ENCODE data around the gene EFNB3. TPM values are rescaled to one million over a fixed set of nuclear protein-coding genes. Genes with fewer than 3 reads are reported as not detected.
A peak's percentile ranks its signal among the peaks of the same experiment; 100 is the strongest.

The EFNB3 gene, protein sequence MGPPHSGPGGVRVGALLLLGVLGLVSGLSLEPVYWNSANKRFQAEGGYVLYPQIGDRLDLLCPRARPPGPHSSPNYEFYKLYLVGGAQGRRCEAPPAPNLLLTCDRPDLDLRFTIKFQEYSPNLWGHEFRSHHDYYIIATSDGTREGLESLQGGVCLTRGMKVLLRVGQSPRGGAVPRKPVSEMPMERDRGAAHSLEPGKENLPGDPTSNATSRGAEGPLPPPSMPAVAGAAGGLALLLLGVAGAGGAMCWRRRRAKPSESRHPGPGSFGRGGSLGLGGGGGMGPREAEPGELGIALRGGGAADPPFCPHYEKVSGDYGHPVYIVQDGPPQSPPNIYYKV
- 7.4 TPM for polyA plus RNA-seq
- long read RNA-seq, donor 1, partial matches to known transcripts = 0 of 1 reads
- long read RNA-seq, donor 1, other reads (novel, unspliced or antisense) = 0 of 1 reads
- long read RNA-seq, donor 2, partial matches to known transcripts = 0 of 1 reads
- long read RNA-seq, donor 2, other reads (novel, unspliced or antisense) = 0 of 1 reads
- long read RNA-seq, donor 3 = 0 reads
- long read RNA-seq, donor 4 = 0 reads
- long read RNA-seq, donor 5, partial matches to known transcripts = 0 of 1 reads
- long read RNA-seq, donor 5, other reads (novel, unspliced or antisense) = 0 of 1 reads
- long read RNA-seq, donor 6, partial matches to known transcripts = 0 of 1 reads
- long read RNA-seq, donor 6, other reads (novel, unspliced or antisense) = 0 of 1 reads
- long read RNA-seq, donor 7 = 0 reads
- long read RNA-seq, donor 8, partial matches to known transcripts = 0 of 2 reads
- long read RNA-seq, donor 8, other reads (novel, unspliced or antisense) = 0 of 2 reads
- long read RNA-seq, donor 9, partial matches to known transcripts = 0 of 1 reads
- long read RNA-seq, donor 9, other reads (novel, unspliced or antisense) = 0 of 1 reads
- long read RNA-seq, donor 10, partial matches to known transcripts = 0 of 1 reads
- long read RNA-seq, donor 10, other reads (novel, unspliced or antisense) = 0 of 1 reads
- long read RNA-seq, donor 11, partial matches to known transcripts = 0 of 1 reads
- long read RNA-seq, donor 11, other reads (novel, unspliced or antisense) = 0 of 1 reads

DNA sequence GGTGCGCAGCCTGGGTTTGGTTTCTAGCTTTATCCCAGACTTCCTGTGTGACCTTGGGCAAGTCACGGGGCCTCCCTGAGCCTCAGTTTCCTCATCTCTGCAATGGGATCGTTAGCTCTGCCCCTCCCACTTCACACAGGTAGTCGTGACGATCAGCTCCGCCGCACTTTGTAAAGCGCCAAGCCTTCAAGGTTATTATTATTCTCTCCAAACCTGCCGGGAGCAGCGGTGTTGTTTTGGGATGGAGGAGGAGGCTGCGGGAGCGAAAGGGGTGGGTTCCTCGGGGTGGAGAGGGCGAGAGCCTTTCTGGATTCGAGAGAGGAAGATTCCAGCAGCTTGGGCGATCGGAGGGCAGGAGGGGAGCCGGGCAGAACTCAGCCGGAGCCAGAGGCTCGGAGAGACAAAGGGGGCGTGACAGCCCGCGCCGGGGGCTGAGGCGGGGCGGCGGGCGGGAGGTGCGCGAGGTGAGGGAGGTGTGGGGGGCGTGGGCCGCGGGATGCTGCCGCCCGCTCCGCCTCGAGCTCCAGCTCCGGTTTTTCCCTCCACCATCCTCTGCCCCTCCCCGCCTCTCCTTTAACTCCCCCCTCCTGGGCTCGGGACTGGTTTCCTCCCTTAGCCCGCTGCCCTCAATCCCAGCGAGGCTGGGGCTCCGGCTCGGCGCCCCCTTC is at the start of gene EFNB3:
Gene EFNB3, plus strand, starts transcription at position 602 of the 668 bp plus-strand sequence. CDS start 397 bp downstream, outside the sequence.
- H3K4me1 ChIP-seq (ENCODE audit: control insufficient read depth, insufficient read depth, low read length) = peaks cover 11% of the 10 kb centered on the region
- peak in 1 of 2 donors; percentile 41 for DNase-seq
- H3K27me3 ChIP-seq (ENCODE audit: control insufficient read depth, insufficient read depth, low read length) = peaks cover 51% of the 10 kb centered on the region
- H3K4me3 ChIP-seq (ENCODE audit: low read length) = peak within 1 kb of the TSS; percentile 39
- peaks cover 18% of the 10 kb centered on the region for H3K36me3 ChIP-seq (ENCODE audit: control insufficient read depth, insufficient read depth, low read length)
- WGBS (ENCODE audit: insufficient coverage, low lambda C conversion rate) = no CpG with 5 or more reads among the region's 45 CpGs
- H3K9me3 ChIP-seq (ENCODE audit: control insufficient read depth, low read depth, low read length) = no peaks in the 10 kb centered on the region
- no peak within 1 kb of the TSS for H3K27ac ChIP-seq (ENCODE audit: low read length)

DNA sequence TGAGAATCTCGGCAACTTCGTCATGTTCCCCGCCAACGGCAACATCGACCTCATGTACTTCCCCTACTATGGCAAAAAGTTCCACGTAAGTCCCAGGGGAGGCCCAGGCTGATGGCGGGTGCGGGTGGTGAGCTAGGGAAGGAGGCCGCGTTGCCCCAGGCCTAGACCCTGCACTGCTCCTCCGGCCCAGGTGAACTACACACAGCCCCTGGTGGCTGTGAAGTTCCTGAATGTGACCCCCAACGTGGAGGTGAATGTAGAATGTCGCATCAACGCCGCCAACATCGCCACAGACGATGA is 49.5 kb upstream of the EFNB3 start:
- no peak overlapping the region for H3K4me3 ChIP-seq (ENCODE audit: low read length)
- no CpG with 5 or more reads among the region's 17 CpGs for WGBS (ENCODE audit: insufficient coverage, low lambda C conversion rate)
- H3K27ac ChIP-seq (ENCODE audit: low read length) = no peak overlapping the region
- peaks cover 2% of the 10 kb centered on the region for H3K36me3 ChIP-seq (ENCODE audit: control insufficient read depth, insufficient read depth, low read length)
- H3K9me3 ChIP-seq (ENCODE audit: control insufficient read depth, low read depth, low read length) = peaks cover 6% of the 10 kb centered on the region
- H3K4me1 ChIP-seq (ENCODE audit: control insufficient read depth, insufficient read depth, low read length) = peaks cover 2% of the 10 kb centered on the region
- H3K27me3 ChIP-seq (ENCODE audit: control insufficient read depth, insufficient read depth, low read length) = peaks cover 36% of the 10 kb centered on the region
- DNase-seq = no peak

DNA sequence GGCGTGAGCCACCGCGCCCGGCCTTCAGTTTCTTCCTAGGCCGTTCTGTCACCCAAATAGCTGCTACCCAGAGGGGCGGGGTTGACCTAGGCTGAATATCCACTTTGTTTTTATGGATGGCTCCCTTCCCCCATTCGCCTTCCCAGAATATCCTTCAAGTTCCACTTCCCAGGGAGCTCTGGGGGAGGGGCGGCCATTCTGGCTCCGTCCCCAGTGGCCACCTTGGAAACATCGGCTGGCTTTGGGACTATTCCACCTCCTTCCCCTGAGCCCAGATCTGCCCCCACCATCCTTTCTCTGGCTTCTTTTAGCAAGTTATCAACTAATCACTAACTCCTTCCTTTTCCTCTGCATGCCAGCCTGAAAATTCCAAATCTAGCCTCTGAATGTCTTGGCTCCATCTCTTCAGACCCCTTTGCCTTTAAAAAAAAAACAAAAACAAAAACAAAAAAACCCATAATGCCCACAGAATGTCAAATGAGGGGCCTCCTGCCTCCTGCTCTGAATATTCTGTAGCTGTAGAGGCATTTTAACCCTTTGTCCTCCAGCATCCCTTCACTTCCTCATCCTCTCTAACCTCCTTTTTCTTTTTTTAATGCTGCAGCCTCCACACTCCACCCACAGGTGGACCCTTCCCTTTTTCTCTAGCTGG is 47.9 kb upstream of the EFNB3 start:
- no peak overlapping the region for H3K4me3 ChIP-seq (ENCODE audit: low read length)
- peaks cover 2% of the 10 kb centered on the region for H3K36me3 ChIP-seq (ENCODE audit: control insufficient read depth, insufficient read depth, low read length)
- H3K9me3 ChIP-seq (ENCODE audit: control insufficient read depth, low read depth, low read length) = no peaks in the 10 kb centered on the region
- no CpG with 5 or more reads among the region's 10 CpGs for WGBS (ENCODE audit: insufficient coverage, low lambda C conversion rate)
- H3K4me1 ChIP-seq (ENCODE audit: control insufficient read depth, insufficient read depth, low read length) = peaks cover under 1% of the 10 kb centered on the region
- DNase-seq = no peak
- peaks cover 21% of the 10 kb centered on the region for H3K27me3 ChIP-seq (ENCODE audit: control insufficient read depth, insufficient read depth, low read length)
- no peak overlapping the region for H3K27ac ChIP-seq (ENCODE audit: low read length)

DNA sequence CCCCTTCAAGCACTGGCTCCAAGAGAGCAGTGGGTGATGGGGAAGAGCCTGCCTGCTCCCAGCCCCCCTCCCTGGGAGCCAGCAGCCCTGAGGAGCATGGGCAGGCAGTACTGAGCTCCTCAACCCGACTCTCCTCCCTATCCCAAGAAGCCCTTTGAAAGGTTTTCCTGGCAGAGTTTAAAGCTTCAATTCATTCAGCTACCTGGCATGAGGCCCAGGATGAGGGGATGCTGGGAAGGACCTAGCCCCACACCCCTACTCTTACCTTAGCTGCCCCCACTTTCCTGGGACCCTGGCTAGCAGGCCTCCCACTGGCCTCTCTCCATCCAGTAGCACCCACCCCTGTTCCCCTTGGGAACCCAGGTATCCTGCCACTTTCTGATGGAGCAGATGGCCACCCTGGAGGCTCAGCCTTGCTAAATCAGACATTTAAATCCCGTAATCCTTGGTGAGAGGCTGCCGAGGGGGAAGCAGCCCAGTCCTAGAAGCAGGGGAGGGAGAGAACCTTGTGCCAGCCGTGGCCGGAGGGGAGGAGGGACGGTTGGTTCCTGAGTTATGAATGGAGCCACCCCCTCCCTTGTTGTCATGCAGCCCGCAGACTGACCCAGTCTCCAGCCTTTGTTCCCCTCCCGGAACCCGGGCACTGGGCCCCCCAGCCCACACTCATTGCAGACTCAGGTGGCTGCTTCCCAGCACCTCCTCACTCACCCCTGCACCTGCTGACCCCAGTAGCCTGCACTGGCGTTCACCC is 37.2 kb upstream of the EFNB3 start:
- H3K4me3 ChIP-seq (ENCODE audit: low read length) = no peak overlapping the region
- H3K27me3 ChIP-seq (ENCODE audit: control insufficient read depth, insufficient read depth, low read length) = no peaks in the 10 kb centered on the region
- H3K27ac ChIP-seq (ENCODE audit: low read length) = no peak overlapping the region
- H3K4me1 ChIP-seq (ENCODE audit: control insufficient read depth, insufficient read depth, low read length) = no peaks in the 10 kb centered on the region
- no CpG with 5 or more reads among the region's 10 CpGs for WGBS (ENCODE audit: insufficient coverage, low lambda C conversion rate)
- no peaks in the 10 kb centered on the region for H3K9me3 ChIP-seq (ENCODE audit: control insufficient read depth, low read depth, low read length)
- H3K36me3 ChIP-seq (ENCODE audit: control insufficient read depth, insufficient read depth, low read length) = peaks cover 47% of the 10 kb centered on the region
- no peak for DNase-seq

DNA sequence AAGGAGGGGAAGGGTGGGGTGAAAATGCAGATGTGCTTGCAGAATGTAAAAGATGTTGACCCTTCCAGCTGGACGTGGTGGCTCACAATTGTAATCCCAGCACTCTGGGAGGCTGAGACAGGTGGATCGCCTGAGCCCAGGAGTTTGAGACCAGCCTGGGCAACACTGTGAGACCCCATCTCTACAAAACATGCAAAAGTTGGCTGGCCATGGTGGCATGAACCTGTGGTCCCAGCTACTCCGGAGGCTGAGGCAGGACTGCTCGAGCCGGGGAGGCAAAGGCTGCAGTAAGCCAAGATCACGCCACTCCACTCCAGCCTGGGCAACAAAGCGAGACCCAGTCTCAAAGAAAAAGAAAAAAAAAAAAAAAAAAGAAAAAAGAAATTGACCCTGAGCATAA is 36.5 kb upstream of the EFNB3 start:
- WGBS (ENCODE audit: insufficient coverage, low lambda C conversion rate) = 100% methylated on average over 5 of the region's 7 CpGs
- DNase-seq = no peak

DNA sequence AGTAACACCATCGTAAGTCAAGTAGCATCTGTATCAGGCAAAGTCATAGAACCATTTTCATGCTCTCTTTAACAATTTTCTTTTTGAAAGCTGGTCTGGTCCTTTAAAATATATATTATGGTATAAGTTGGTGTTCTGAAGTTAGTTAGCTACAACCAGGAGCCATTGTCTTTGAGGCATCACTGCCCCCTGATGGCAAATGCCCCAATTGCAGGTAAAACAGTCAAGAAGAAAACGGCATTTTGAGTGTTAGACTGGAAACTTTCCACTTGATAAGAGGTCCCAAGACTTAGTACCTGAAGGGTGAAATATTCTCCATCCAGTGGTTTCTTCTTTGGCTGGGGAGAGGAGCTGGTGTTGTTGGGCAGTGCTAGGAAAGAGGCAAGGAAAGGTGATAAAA is 31.8 kb upstream of the EFNB3 start:
- H3K4me3 ChIP-seq (ENCODE audit: low read length) = no peak overlapping the region
- no peaks in the 10 kb centered on the region for H3K27me3 ChIP-seq (ENCODE audit: control insufficient read depth, insufficient read depth, low read length)
- WGBS (ENCODE audit: insufficient coverage, low lambda C conversion rate) = 100% methylated on average over 1 of the region's 2 CpGs
- H3K27ac ChIP-seq (ENCODE audit: low read length) = no peak overlapping the region
- peaks cover 12% of the 10 kb centered on the region for H3K9me3 ChIP-seq (ENCODE audit: control insufficient read depth, low read depth, low read length)
- no peaks in the 10 kb centered on the region for H3K4me1 ChIP-seq (ENCODE audit: control insufficient read depth, insufficient read depth, low read length)
- no peak for DNase-seq
- peaks cover 69% of the 10 kb centered on the region for H3K36me3 ChIP-seq (ENCODE audit: control insufficient read depth, insufficient read depth, low read length)

More for the DNA sequence above, 36.5 kb upstream of the EFNB3 start:
- H3K4me3 ChIP-seq (ENCODE audit: low read length) = no peak overlapping the region
- H3K4me1 ChIP-seq (ENCODE audit: control insufficient read depth, insufficient read depth, low read length) = no peaks in the 10 kb centered on the region
- peaks cover 2% of the 10 kb centered on the region for H3K9me3 ChIP-seq (ENCODE audit: control insufficient read depth, low read depth, low read length)
- peaks cover 54% of the 10 kb centered on the region for H3K36me3 ChIP-seq (ENCODE audit: control insufficient read depth, insufficient read depth, low read length)
- H3K27me3 ChIP-seq (ENCODE audit: control insufficient read depth, insufficient read depth, low read length) = no peaks in the 10 kb centered on the region
- no peak overlapping the region for H3K27ac ChIP-seq (ENCODE audit: low read length)

DNA sequence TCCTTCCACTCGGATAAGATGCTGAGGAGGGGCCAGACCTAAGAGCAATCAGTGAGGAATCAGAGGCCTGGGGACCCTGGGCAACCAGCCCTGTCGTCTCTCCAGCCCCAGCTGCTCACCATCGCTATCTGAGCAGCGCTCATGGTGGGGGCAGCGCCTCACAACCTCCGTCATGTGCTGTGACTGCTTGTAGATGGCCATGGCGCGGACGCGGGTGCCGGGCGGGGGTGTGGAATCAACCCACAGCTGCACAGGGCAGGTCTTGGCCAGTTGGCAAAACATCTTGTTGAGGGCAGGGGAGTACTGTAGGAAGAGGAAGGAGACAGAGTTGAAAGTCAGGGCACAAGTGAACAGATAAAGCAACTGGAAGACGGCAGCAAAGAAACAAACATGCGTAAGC is 30.1 kb upstream of the EFNB3 start:
- Histone ChIP-seq H3K36me3 (ENCODE audit: control insufficient read depth, insufficient read depth, low read length) (peaks cover 58% of the 10 kb centered on the region), H3K9me3 (ENCODE audit: control insufficient read depth, low read depth, low read length) (peaks cover 12% of the 10 kb centered on the region), H3K27ac (ENCODE audit: low read length) (no peak overlapping the region), H3K4me1 (ENCODE audit: control insufficient read depth, insufficient read depth, low read length) (no peaks in the 10 kb centered on the region), H3K4me3 (ENCODE audit: low read length) (no peak overlapping the region), H3K27me3 (ENCODE audit: control insufficient read depth, insufficient read depth, low read length) (no peaks in the 10 kb centered on the region)
- WGBS (ENCODE audit: insufficient coverage, low lambda C conversion rate) = no CpG with 5 or more reads among the region's 14 CpGs
- DNase-seq = no peak

DNA sequence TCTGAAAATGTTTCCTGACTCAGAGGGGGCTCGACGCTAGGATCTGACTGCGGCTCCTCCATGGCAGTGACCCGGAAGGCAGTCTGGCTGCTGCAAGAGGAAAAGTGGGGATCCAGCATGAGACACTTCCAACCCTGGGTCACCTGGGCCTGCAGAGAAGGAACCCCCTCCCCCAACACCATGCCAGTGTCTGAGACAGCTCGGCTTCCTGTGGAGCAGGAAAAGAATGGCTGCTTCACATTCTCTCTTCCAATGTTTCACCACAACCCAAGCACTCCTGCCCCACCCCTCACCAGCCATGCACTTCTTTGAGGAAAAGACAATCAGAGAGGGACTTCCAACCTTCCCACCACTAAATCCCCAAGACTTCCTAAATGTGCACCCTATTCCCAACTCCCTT is 28.5 kb upstream of the EFNB3 start:
- no peak for DNase-seq
- WGBS (ENCODE audit: insufficient coverage, low lambda C conversion rate) = no CpG with 5 or more reads among the region's 5 CpGs
- no peaks in the 10 kb centered on the region for H3K27me3 ChIP-seq (ENCODE audit: control insufficient read depth, insufficient read depth, low read length)
- H3K4me3 ChIP-seq (ENCODE audit: low read length) = no peak overlapping the region
- H3K27ac ChIP-seq (ENCODE audit: low read length) = no peak overlapping the region
- H3K9me3 ChIP-seq (ENCODE audit: control insufficient read depth, low read depth, low read length) = peaks cover 12% of the 10 kb centered on the region
- H3K4me1 ChIP-seq (ENCODE audit: control insufficient read depth, insufficient read depth, low read length) = no peaks in the 10 kb centered on the region
- H3K36me3 ChIP-seq (ENCODE audit: control insufficient read depth, insufficient read depth, low read length) = peaks cover 44% of the 10 kb centered on the region

DNA sequence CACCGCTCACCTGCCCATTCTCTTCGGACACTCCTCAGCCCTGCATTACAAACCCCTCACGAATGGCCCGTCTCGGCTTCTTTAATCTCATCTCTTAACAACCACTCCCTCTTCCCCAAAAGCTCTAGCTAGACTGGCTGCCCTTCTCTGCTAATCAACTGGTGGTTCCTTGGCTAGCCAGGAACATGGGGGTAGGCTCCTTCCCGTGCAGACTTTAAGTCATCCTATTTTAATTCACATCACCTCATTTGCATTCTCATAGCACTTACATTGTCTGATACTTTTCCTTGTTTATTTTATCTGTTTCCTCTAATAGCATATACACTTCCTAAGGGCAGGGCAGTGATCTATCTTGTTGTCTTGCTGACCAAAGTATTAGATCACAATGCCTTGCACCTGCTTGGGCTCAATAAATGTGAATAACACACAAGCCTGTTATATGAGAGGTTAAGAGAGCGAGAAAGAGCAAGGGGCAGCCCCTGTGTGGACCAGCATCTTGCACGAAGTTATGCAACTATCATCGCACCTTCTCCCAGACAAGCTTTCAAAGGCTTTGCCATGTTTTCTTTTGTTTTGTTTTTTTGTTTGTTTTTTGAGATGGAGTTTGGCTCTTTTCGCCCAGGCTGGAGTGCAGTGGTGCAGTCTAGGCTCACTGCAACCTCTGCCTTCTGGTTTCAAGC is 27.5 kb upstream of the EFNB3 start:
- 79% methylated on average over 9 of the region's 10 CpGs for WGBS (ENCODE audit: insufficient coverage, low lambda C conversion rate)
- Histone ChIP-seq H3K9me3 (ENCODE audit: control insufficient read depth, low read depth, low read length) (peaks cover 12% of the 10 kb centered on the region), H3K27me3 (ENCODE audit: control insufficient read depth, insufficient read depth, low read length) (no peaks in the 10 kb centered on the region), H3K27ac (ENCODE audit: low read length) (no peak overlapping the region), H3K36me3 (ENCODE audit: control insufficient read depth, insufficient read depth, low read length) (peaks cover 37% of the 10 kb centered on the region), H3K4me3 (ENCODE audit: low read length) (no peak overlapping the region), H3K4me1 (ENCODE audit: control insufficient read depth, insufficient read depth, low read length) (no peaks in the 10 kb centered on the region)
- no peak for DNase-seq
